Natural killer cell (primary cell): Measurements from ENCODE around the gene LRRC8A. TPM values are rescaled to one million over a fixed set of nuclear protein-coding genes. Genes with fewer than 3 reads are reported as not detected.

ENCODE experiments used
- ATAC-seq, 3 donors: fragments of 150-1000 bp in 2 of 3; fragments of 200-7000 bp in 1 of 3; cut with Tn5 transposase; 1 replicate in 1 of 3; 2 replicates in 2 of 3; pipeline ENCODE4 v1.10.0; 2021; ENCODE audit warnings: mild to moderate bottlenecking in 2 of 3, moderate library complexity in 2 of 3
- DNase-seq, 2 donors: peaks; one replicate each; pipeline versions ENCODE4 v3.0.0 to v3.0.0-alpha.2; 2013 to 2021; ENCODE audit warnings: mixed read lengths in 1 of 2
- H3K27ac ChIP-seq: one replicate; pipeline ENCODE4 v1.5.1; 2013; ENCODE audit warnings: mild to moderate bottlenecking, low read length
- H3K27me3 ChIP-seq: one replicate; pipeline ENCODE4 v1.6.1; 2013; ENCODE audit warnings: low read length; ENCODE audit not compliant: control insufficient read depth, insufficient read depth
- H3K36me3 ChIP-seq: one replicate; pipeline ENCODE4 v1.6.1; 2013; ENCODE audit warnings: low read length; ENCODE audit not compliant: control insufficient read depth, insufficient read depth
- H3K4me1 ChIP-seq: one replicate; pipeline ENCODE4 v1.6.1; 2013; ENCODE audit warnings: low read length; ENCODE audit not compliant: control insufficient read depth, insufficient read depth
- H3K4me3 ChIP-seq: one replicate; pipeline ENCODE4 v1.5.1; 2013; ENCODE audit warnings: low read length
- H3K9me3 ChIP-seq: one replicate; pipeline ENCODE4 v1.6.1; 2013; ENCODE audit warnings: low read length; ENCODE audit not compliant: control insufficient read depth, insufficient read depth
- H3K27ac Mint-ChIP-seq, 2 donors: one replicate each; pipeline ENCODE4 v1.8.0; 2022; ENCODE audit warnings: mild to moderate bottlenecking in 2 of 2, mixed read lengths in 2 of 2, moderate library complexity in 1 of 2
- H3K27me3 Mint-ChIP-seq, 2 donors: one replicate each; pipeline ENCODE4 v1.8.0; 2022; ENCODE audit warnings: low read depth in 2 of 2, mixed read lengths in 2 of 2
- H3K36me3 Mint-ChIP-seq: one replicate; pipeline ENCODE4 v1.8.0; 2022; ENCODE audit warnings: mixed read lengths
- H3K4me1 Mint-ChIP-seq, 2 donors: one replicate each; pipeline ENCODE4 v1.8.0; 2022; ENCODE audit warnings: mixed read lengths in 2 of 2
- H3K4me3 Mint-ChIP-seq: one replicate; pipeline ENCODE4 v1.8.0; 2022; ENCODE audit warnings: mild to moderate bottlenecking, moderate library complexity, mixed read lengths
- H3K9me3 Mint-ChIP-seq, 2 donors: one replicate each; pipeline ENCODE4 v1.8.0; 2022; ENCODE audit warnings: mixed read lengths in 2 of 2
- WGBS: methylation state at CpG from one replicate; pipeline ENCODE4 v1.1.7; 2013; ENCODE audit warnings: missing lambda C conversion rate; ENCODE audit not compliant: insufficient coverage; 5-methylcytosine and 5-hydroxymethylcytosine counted together
- intact Hi-C: fragments of 100-400 bp; cut with micrococcal nuclease; formaldehyde crosslinking; loops from one replicate; pipeline ENCODE4 v1.14.2; 2022
- total RNA-seq, 4 donors: library from RNA; stranded (reverse); fragments of 120-200 nt in 1 of 4; gene quantifications; one replicate each; pipeline versions ENCODE4 v1.2.3 to v1.2.4, GENCODE V29; 2013 to 2022
- TF ChIP-seq, protein P1 (sequence below): fragments of 200-600 bp; IDR thresholded peaks from one replicate; pipeline ENCODE4 v1.8.0; 2022; ENCODE audit warnings: antibody characterized with exemption

The LRRC8A gene
- total RNA-seq, 3 donors from 2014 or later (not counting 1 experiment from before 2014, with no cell fraction given) = 60.0 to 82.9 (median 67.9) TPM

DNA sequence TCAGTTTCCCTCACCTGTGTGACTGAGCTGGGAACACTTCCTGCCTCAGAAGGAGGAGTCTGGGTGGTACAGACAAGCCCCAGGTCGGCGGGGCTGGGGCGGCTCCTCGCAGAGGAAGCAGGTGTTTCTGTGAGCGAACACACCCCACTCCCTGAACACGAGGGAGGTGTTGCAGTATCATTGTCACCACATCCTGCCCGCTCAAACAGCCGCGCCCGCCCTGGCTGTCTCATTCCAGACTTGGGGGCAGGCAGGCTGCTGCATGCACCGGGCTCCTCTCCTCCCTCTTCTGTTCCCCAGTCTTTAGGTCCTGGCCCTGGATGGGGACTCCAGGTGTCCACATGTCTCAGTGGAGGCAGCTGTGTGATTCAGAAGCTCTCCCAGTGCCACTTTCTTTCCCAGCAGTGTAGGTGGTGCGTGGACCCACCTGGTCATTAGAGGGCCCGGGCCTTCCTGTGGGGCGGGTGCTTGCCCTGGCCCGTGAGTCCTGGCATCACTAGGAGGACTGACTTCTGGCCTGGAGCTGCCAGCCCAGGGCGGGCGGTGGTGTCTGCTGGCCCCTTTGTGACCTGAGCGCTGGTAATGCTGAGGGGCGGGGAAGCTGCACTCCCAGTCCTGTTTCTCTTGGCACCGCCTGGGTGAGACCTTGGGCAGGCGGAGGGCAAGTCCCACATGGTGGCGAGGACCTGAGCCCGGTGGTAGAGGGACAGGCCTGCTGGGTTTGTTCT is 20.6 kb downstream of the LRRC8A start:
- no peaks in the 10 kb centered on the region for H3K27me3 ChIP-seq
- Mint-ChIP-seq H3K27me3 (no peaks in the 10 kb centered on the region), H3K9me3 (no peaks in the 10 kb centered on the region), H3K36me3 (no peaks in the 10 kb centered on the region), H3K4me3 (peak overlapping the region; percentile 83), H3K4me1 (peaks cover 40 to 78% of the 10 kb centered on the region in 2 donors), H3K27ac (peak overlapping the region; percentile 87 to 95)
- H3K36me3 ChIP-seq = peaks cover 9% of the 10 kb centered on the region
- intact Hi-C loops = loop anchor here (1.0 kb wide), 2 partner anchors 10 to 20 kb away; partner anchors contain the start of gene LRRC8A
- no peaks in the 10 kb centered on the region for H3K9me3 ChIP-seq
- peak overlapping the region; percentile 84 for H3K27ac ChIP-seq
- TF ChIP-seq, protein P1, sequence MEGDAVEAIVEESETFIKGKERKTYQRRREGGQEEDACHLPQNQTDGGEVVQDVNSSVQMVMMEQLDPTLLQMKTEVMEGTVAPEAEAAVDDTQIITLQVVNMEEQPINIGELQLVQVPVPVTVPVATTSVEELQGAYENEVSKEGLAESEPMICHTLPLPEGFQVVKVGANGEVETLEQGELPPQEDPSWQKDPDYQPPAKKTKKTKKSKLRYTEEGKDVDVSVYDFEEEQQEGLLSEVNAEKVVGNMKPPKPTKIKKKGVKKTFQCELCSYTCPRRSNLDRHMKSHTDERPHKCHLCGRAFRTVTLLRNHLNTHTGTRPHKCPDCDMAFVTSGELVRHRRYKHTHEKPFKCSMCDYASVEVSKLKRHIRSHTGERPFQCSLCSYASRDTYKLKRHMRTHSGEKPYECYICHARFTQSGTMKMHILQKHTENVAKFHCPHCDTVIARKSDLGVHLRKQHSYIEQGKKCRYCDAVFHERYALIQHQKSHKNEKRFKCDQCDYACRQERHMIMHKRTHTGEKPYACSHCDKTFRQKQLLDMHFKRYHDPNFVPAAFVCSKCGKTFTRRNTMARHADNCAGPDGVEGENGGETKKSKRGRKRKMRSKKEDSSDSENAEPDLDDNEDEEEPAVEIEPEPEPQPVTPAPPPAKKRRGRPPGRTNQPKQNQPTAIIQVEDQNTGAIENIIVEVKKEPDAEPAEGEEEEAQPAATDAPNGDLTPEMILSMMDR = no peak
- peak; percentile 81 to 93 for DNase-seq
- H3K4me3 ChIP-seq = peak overlapping the region; percentile 12
- 19% methylated on average over 23 of the region's 23 CpGs for WGBS
- H3K4me1 ChIP-seq = peaks cover 81% of the 10 kb centered on the region
- ATAC-seq = peak; percentile 78 to 92 (median 89)

DNA sequence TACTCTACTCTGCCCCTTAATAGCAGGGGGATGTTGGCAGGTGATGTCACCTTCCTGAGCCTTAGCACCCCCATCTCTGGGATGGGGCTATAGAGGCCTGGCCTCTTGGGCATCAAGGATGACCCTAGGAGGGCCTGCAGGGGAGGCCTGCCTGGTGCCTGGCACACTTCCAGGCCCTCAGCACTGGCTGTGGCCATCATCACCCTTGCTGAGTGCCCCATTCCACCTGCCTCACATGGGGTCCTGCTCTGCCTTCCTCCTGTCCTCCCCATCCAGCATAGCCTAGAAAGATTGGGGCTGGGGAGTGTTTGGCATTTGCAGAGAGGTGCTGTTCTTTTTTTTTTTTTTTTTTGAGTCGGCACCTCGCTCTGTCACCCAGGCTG is 21.1 kb downstream of the LRRC8A start:
- Mint-ChIP-seq H3K9me3 (no peaks in the 10 kb centered on the region), H3K36me3 (no peaks in the 10 kb centered on the region), H3K27ac (peak overlapping the region; percentile 87 to 95), H3K4me3 (peak overlapping the region; percentile 83), H3K4me1 (peaks cover 39 to 78% of the 10 kb centered on the region in 2 donors), H3K27me3 (no peaks in the 10 kb centered on the region)
- 50% methylated on average over 1 of the region's 2 CpGs for WGBS
- DNase-seq (peak in 1 of 2 donors; percentile 49), ATAC-seq (peak in 2 of 3 donors; percentile 1 to 9)
- Histone ChIP-seq H3K36me3 (peaks cover 15% of the 10 kb centered on the region), H3K27me3 (no peaks in the 10 kb centered on the region), H3K4me3 (peak overlapping the region; percentile 12), H3K27ac (peak overlapping the region; percentile 84), H3K4me1 (peaks cover 76% of the 10 kb centered on the region), H3K9me3 (no peaks in the 10 kb centered on the region)
- intact Hi-C loops = no loop called here
- TF ChIP-seq, protein P1 = no peak

DNA sequence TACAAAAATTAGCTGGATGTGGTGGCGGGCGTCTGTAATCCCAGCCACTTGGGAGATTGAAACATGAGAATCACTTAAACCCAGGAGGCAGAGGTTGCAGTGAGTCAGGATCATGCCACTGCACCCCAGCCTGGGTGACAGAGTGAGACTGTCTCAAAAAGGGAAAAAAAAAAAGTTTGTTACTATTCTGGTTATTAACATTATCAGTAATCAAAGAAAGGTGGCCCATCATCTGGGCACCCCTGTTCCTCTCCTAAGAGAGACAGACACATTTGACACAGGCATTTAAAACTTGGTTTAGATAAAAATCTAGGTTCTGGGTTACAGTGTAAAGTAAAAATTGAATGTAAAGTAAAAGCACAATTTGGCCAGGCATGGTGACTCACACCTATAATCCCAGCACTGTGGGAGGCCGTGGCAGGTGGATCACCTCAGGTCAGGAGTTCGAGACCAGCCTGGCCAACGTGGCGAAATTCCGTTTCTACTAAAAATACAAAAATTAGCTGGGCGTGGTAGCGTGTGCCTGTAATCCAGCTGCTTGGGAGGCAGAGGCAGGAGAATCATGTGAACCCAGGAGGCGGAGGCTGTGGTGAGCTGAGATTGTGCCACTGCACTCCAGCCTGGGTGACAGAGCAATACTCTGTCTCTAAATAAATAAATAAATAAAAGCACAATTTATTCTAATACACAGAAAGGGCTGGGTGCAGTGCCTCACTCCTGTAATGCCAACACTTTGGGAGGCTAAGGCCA is 22.1 kb downstream of the LRRC8A start:
- Histone ChIP-seq H3K27me3 (no peaks in the 10 kb centered on the region), H3K36me3 (peaks cover 21% of the 10 kb centered on the region), H3K4me1 (peaks cover 68% of the 10 kb centered on the region), H3K9me3 (no peaks in the 10 kb centered on the region), H3K4me3 (no peak overlapping the region), H3K27ac (peak overlapping the region; percentile 84)
- TF ChIP-seq, protein P1 = no peak
- no peaks in the 10 kb centered on the region for H3K27me3 Mint-ChIP-seq
- H3K4me3 Mint-ChIP-seq = peak overlapping the region; percentile 83
- DNase-seq (no peak), ATAC-seq (peak in 1 of 3 donors; percentile 1)
- WGBS = 88% methylated on average over 10 of the region's 10 CpGs
- no peaks in the 10 kb centered on the region for H3K36me3 Mint-ChIP-seq
- H3K9me3 Mint-ChIP-seq = no peaks in the 10 kb centered on the region
- peaks cover 32 to 77% of the 10 kb centered on the region in 2 donors for H3K4me1 Mint-ChIP-seq
- intact Hi-C loops = no loop called here
- H3K27ac Mint-ChIP-seq = peak overlapping the region; percentile 87 to 95
